ENCODE data around the gene ATP9B. TPM values are rescaled to one million over a fixed set of nuclear protein-coding genes. Genes with fewer than 3 reads are reported as not detected.

ATP9B gene
- total RNA-seq, 1 experiment from 2014 or later: 17.9 TPM

DNA sequence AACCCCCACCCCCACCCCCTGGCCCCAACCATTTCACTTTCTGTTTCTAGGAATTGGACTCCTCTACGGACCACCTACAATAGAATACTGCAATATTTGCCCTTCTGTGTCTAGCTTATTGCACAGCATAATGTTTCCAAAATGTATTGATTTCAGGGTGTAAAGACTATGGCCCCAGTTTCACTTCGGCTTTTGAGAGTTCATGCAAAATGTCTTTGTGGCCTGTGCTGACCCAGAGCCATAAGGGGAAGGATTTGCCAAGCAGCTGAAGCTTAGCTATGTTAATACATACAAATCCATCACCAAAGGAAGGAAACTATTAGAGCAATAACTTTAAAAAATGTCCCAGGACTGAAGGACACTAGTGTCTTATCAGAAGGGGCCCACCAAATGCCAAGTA is 11.2 kb upstream of the ATP9B start:
- no peak for TF ChIP-seq CTCF (conservative IDR thresholded peaks at IDR 0.05; ENCODE audit: low read depth, low read length)
- no peak for TF ChIP-seq EZH2 (IDR thresholded peaks at IDR 0.05; ENCODE audit: borderline replicate concordance, low read depth, low read length, poor library complexity, severe bottlenecking)
- peaks cover 16% of the 10 kb centered on the region for H3K27me3 ChIP-seq (replicated peaks; ENCODE audit: insufficient read depth, low read depth, low read length, poor library complexity)
- no peaks in the 10 kb centered on the region for H3K36me3 ChIP-seq (ENCODE audit: insufficient read depth, low read length, poor library complexity, severe bottlenecking)
- H3K4me1 ChIP-seq (ENCODE audit: insufficient read depth, low read length, poor library complexity, severe bottlenecking): no peaks in the 10 kb centered on the region
- no peak overlapping the region for H3K4me3 ChIP-seq (ENCODE audit: low read depth, low read length, poor library complexity, severe bottlenecking)
- BruUV-seq (replicated peaks): no TSS peak
- CTCF ChIA-PET: no interaction called here
- POLR2A ChIA-PET (ENCODE audit: low non-redundant PET): no interaction called here
- H3K9me3 ChIP-seq (ENCODE audit: low read depth, low read length, poor library complexity, severe bottlenecking): no peaks in the 10 kb centered on the region
- DNase-seq (ENCODE audit: low spot score): no peak
- intact Hi-C loops (cut with micrococcal nuclease; ENCODE audit: unreplicated experiment): no loop called here
- no peak overlapping the region for H3K27ac ChIP-seq (ENCODE audit: low read depth, low read length, poor library complexity, severe bottlenecking)

GRCh38 chr18:79062806-79063205 is 6.4 kb upstream of the ATP9B start:
- no peak overlapping the region for H3K4me3 ChIP-seq (ENCODE audit: low read depth, low read length, poor library complexity, severe bottlenecking)
- H3K27me3 ChIP-seq (replicated peaks; ENCODE audit: insufficient read depth, low read depth, low read length, poor library complexity): peaks cover 13% of the 10 kb centered on the region
- ChIA-PET POLR2A (ENCODE audit: low non-redundant PET) (no interaction called here), CTCF (no interaction called here)
- H3K27ac ChIP-seq (ENCODE audit: low read depth, low read length, poor library complexity, severe bottlenecking): no peak overlapping the region
- no peak for DNase-seq (ENCODE audit: low spot score)
- intact Hi-C loops (cut with micrococcal nuclease; ENCODE audit: unreplicated experiment): no loop called here
- no peaks in the 10 kb centered on the region for H3K9me3 ChIP-seq (ENCODE audit: low read depth, low read length, poor library complexity, severe bottlenecking)
- TF ChIP-seq EZH2 (IDR thresholded peaks at IDR 0.05; ENCODE audit: borderline replicate concordance, low read depth, low read length, poor library complexity, severe bottlenecking): no peak
- no peaks in the 10 kb centered on the region for H3K4me1 ChIP-seq (ENCODE audit: insufficient read depth, low read length, poor library complexity, severe bottlenecking)
- no TSS peak for BruUV-seq (replicated peaks)
- H3K36me3 ChIP-seq (ENCODE audit: insufficient read depth, low read length, poor library complexity, severe bottlenecking): no peaks in the 10 kb centered on the region

DNA sequence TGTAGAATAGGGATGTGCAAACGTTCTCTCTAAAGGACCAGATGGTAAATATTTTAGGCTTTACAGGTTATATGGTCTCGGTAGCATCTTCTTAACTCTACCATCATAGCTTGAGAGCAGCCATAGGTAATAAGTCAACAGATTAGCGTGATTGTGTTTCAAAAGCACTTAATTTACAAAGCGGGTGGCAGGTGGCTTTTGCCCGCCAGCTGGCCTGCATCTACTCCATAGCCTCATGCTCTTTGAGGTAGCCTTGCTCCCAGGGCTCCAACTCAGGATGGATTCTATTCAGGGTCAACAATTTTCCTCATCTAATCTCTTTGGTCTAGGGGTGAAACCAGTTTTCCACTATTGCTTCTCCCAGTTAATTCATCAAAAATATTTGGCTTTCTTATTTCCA is 5.0 kb upstream of the ATP9B start:
- ChIA-PET CTCF (no interaction called here), POLR2A (ENCODE audit: low non-redundant PET) (no interaction called here)
- H3K36me3 ChIP-seq (ENCODE audit: insufficient read depth, low read length, poor library complexity, severe bottlenecking): no peaks in the 10 kb centered on the region
- intact Hi-C loops (cut with micrococcal nuclease; ENCODE audit: unreplicated experiment): no loop called here
- no peak overlapping the region for H3K4me3 ChIP-seq (ENCODE audit: low read depth, low read length, poor library complexity, severe bottlenecking)
- H3K27ac ChIP-seq (ENCODE audit: low read depth, low read length, poor library complexity, severe bottlenecking): no peak overlapping the region
- no peaks in the 10 kb centered on the region for H3K9me3 ChIP-seq (ENCODE audit: low read depth, low read length, poor library complexity, severe bottlenecking)
- BruUV-seq (replicated peaks): no TSS peak
- peaks cover 13% of the 10 kb centered on the region for H3K27me3 ChIP-seq (replicated peaks; ENCODE audit: insufficient read depth, low read depth, low read length, poor library complexity)
- H3K4me1 ChIP-seq (ENCODE audit: insufficient read depth, low read length, poor library complexity, severe bottlenecking): no peaks in the 10 kb centered on the region
- DNase-seq (ENCODE audit: low spot score): no peak
- TF ChIP-seq CTCF (conservative IDR thresholded peaks at IDR 0.05; ENCODE audit: low read depth, low read length) (no peak), EZH2 (IDR thresholded peaks at IDR 0.05; ENCODE audit: borderline replicate concordance, low read depth, low read length, poor library complexity, severe bottlenecking) (no peak)

GRCh38 chr18:79065802-79066201 is 3.4 kb upstream of the ATP9B start:
- CTCF ChIA-PET: no interaction called here
- POLR2A ChIA-PET (ENCODE audit: low non-redundant PET): no interaction called here
- TF ChIP-seq EZH2 (IDR thresholded peaks at IDR 0.05; ENCODE audit: borderline replicate concordance, low read depth, low read length, poor library complexity, severe bottlenecking) (no peak), CTCF (conservative IDR thresholded peaks at IDR 0.05; ENCODE audit: low read depth, low read length) (no peak)
- Histone ChIP-seq H3K4me3 (ENCODE audit: low read depth, low read length, poor library complexity, severe bottlenecking) (no peak overlapping the region), H3K9me3 (ENCODE audit: low read depth, low read length, poor library complexity, severe bottlenecking) (no peaks in the 10 kb centered on the region), H3K27ac (ENCODE audit: low read depth, low read length, poor library complexity, severe bottlenecking) (no peak overlapping the region), H3K27me3 (replicated peaks; ENCODE audit: insufficient read depth, low read depth, low read length, poor library complexity) (peaks cover 1% of the 10 kb centered on the region), H3K36me3 (ENCODE audit: insufficient read depth, low read length, poor library complexity, severe bottlenecking) (no peaks in the 10 kb centered on the region), H3K4me1 (ENCODE audit: insufficient read depth, low read length, poor library complexity, severe bottlenecking) (no peaks in the 10 kb centered on the region)
- no peak for DNase-seq (ENCODE audit: low spot score)
- BruUV-seq (replicated peaks): no TSS peak
- intact Hi-C loops (cut with micrococcal nuclease; ENCODE audit: unreplicated experiment): loop anchor here (5.0 kb wide), 1 partner anchor 176 kb away; no protein-coding TSS in a partner anchor

All from A673 (cell line).